ENCODE results near the gene CDC42. TPM values are rescaled to one million over a fixed set of nuclear protein-coding genes. Genes with fewer than 3 reads are reported as not detected.

Gene CDC42
- total RNA-seq, 1 experiment from 2014 or later = 217 TPM

GRCh38 chr1:22137004-22137720, 84.7 kb downstream of the CDC42 start:
- RAD21 ChIA-PET (ENCODE audit: low non-redundant PET in 1 of 2, low total read pairs in 2 of 2, uncharacterized antibody in 2 of 2, unreplicated experiment in 2 of 2) = no interaction called here
- no peak overlapping the region for H3K9ac ChIP-seq (ENCODE audit: low read length)
- no peaks in the 10 kb centered on the region for H3K9me2 ChIP-seq (ENCODE audit: insufficient read depth)
- H3K9me3 ChIP-seq (ENCODE audit: control insufficient read depth in 1 of 2, insufficient read depth in 1 of 2, low read depth in 1 of 2, low read length in 2 of 2) = no peaks in the 10 kb centered on the region
- ATAC-seq = no peak
- no peaks in the 10 kb centered on the region for H3K79me2 ChIP-seq (ENCODE audit: insufficient read depth, low read length)
- intact Hi-C loops (cut with micrococcal nuclease) = no loop called here
- CTCF ChIA-PET = no interaction called here
- DNase-seq (ENCODE audit: low read depth, low spot score) = no peak
- POLR2A ChIA-PET = no interaction called here
- no peak overlapping the region for H3K4me2 ChIP-seq (ENCODE audit: low read length)
- BruUV-seq (replicated peaks) = no TSS peak
- TF ChIP-seq POLR2A (IDR thresholded peaks at IDR 0.05; ENCODE audit: borderline replicate concordance, extremely low read depth, insufficient read depth, insufficient read length) (no peak), REST (IDR thresholded peaks at IDR 0.05; ENCODE audit: low read depth) (no peak), ZFX (IDR thresholded peaks at IDR 0.05) (no peak), ZBTB33 (IDR thresholded peaks at IDR 0.05; ENCODE audit: extremely low read depth, insufficient replicate concordance, low read length) (no peak), JUND (IDR thresholded peaks at IDR 0.05) (no peak), SP1 (IDR thresholded peaks at IDR 0.05; ENCODE audit: low read depth) (no peak), RAD21 (IDR thresholded peaks at IDR 0.05; ENCODE audit: low read depth) (no peak), EZH2 (IDR thresholded peaks at IDR 0.05) (no peak), MAX (IDR thresholded peaks at IDR 0.05) (no peak), TCF7L2 (IDR thresholded peaks at IDR 0.05; ENCODE audit: borderline replicate concordance, extremely low read depth, insufficient read depth, insufficient read length) (no peak), FOSL1 (IDR thresholded peaks at IDR 0.05; ENCODE audit: low read depth) (no peak), CEBPB (IDR thresholded peaks at IDR 0.05; ENCODE audit: low read depth) (no peak), EZH2phosphoT487 (IDR thresholded peaks at IDR 0.05; ENCODE audit: borderline replicate concordance) (no peak), YY1 (IDR thresholded peaks at IDR 0.05; ENCODE audit: extremely low read depth, insufficient replicate concordance, low read depth, low read length) (no peak), ZNF274 (IDR thresholded peaks at IDR 0.05; ENCODE audit: low read depth, low read length) (no peak), SIN3A (IDR thresholded peaks at IDR 0.05; ENCODE audit: low read depth) (no peak), CTCF (IDR thresholded peaks at IDR 0.05 in 2 of 3, conservative IDR thresholded peaks at IDR 0.05 in 1 of 3; ENCODE audit: borderline replicate concordance in 1 of 3, insufficient read depth in 1 of 3, low read depth in 2 of 3, low read length in 2 of 3) (no peak), ELF1 (IDR thresholded peaks at IDR 0.05; ENCODE audit: borderline replicate concordance, low read depth) (no peak)
- H3K27ac ChIP-seq (ENCODE audit: low read depth, low read length) = no peak overlapping the region
- no peaks in the 10 kb centered on the region for H3K36me3 ChIP-seq (ENCODE audit: control insufficient read depth in 1 of 2, insufficient read depth in 2 of 2, low read length in 2 of 2)
- peaks cover 3 to 7% of the 10 kb centered on the region in 2 experiments for H3K4me1 ChIP-seq (ENCODE audit: control insufficient read depth in 1 of 2, insufficient read depth in 2 of 2, low read length in 2 of 2)
- H2AFZ ChIP-seq (ENCODE audit: low read depth, low read length, poor library complexity, severe bottlenecking) = no peak overlapping the region
- no peak overlapping the region for H3K4me3 ChIP-seq (replicated peaks in 1 of 2; ENCODE audit: low read depth in 1 of 2, low read length in 2 of 2)
- no peaks in the 10 kb centered on the region for H4K20me1 ChIP-seq (ENCODE audit: insufficient read depth)
- no peaks in the 10 kb centered on the region for H3K27me3 ChIP-seq (ENCODE audit: insufficient read depth, low read length)
